GM18505 (cell line): ENCODE data around the gene VCAM1.
"Not testable (repeated sequence)": the region's sequence is repeated elsewhere in the genome, so short reads cannot be mapped to it uniquely, and the experiment has no call there.

Experiments
- ATAC-seq: cut with Tn5 transposase; IDR thresholded peaks from one replicate; pipeline ENCODE4 v1.9.1; 2021; ENCODE audit not compliant: unreplicated experiment
- POLR2A ChIP-seq: IDR thresholded peaks from 4 replicates; pipeline ENCODE4 v1.6.1; 2011; ENCODE audit warnings: borderline replicate concordance; ENCODE audit not compliant: insufficient read depth, insufficient read length; ENCODE audit errors: extremely low read depth

VCAM1 gene

GRCh38 chr1:100719490-100719889, at the start of gene VCAM1:
VCAM1 (plus strand) TSS chr1:100719742; CDS start chr1:100719861, 119 bp downstream.
- TF ChIP-seq POLR2A, result no peak
- no peak for ATAC-seq

- no peak for ATAC-seq
- TF ChIP-seq POLR2A, result no peak
Observed at GRCh38 chr1:100670083-100670482, 49.5 kb upstream of the VCAM1 start.

- no peak for ATAC-seq
- TF ChIP-seq POLR2A, result no peak
Observed at GRCh38 chr1:100671601-100672000, 47.9 kb upstream of the VCAM1 start.

GRCh38 chr1:100683448-100684349, 35.8 kb upstream of the VCAM1 start:
- no peak for TF ChIP-seq POLR2A
- no peak for ATAC-seq

- ATAC-seq, result no peak
- no peak for TF ChIP-seq POLR2A
Observed at GRCh38 chr1:100699744-100700143, 19.8 kb upstream of the VCAM1 start.

GRCh38 chr1:100700586-100700985, 19.0 kb upstream of the VCAM1 start:
- TF ChIP-seq POLR2A, result no peak

GRCh38 chr1:100703052-100703451, 16.5 kb upstream of the VCAM1 start:
- TF ChIP-seq POLR2A, result no peak
- no peak for ATAC-seq

More at GRCh38 chr1:100700586-100700985, 19.0 kb upstream of the VCAM1 start:
- no peak for ATAC-seq

GRCh38 chr1:100703716-100704115, 15.8 kb upstream of the VCAM1 start:
- no peak for ATAC-seq

GRCh38 chr1:100704473-100704872, 15.1 kb upstream of the VCAM1 start:
- TF ChIP-seq POLR2A, result no peak
- no peak for ATAC-seq

More at GRCh38 chr1:100703716-100704115, 15.8 kb upstream of the VCAM1 start:
- no peak for TF ChIP-seq POLR2A

GRCh38 chr1:100706296-100706695, 13.2 kb upstream of the VCAM1 start:
- ATAC-seq, result no peak
- no peak for TF ChIP-seq POLR2A

GRCh38 chr1:100706856-100707255, 12.7 kb upstream of the VCAM1 start:
- no peak for ATAC-seq
- TF ChIP-seq POLR2A, result no peak

- TF ChIP-seq POLR2A, result no peak
- ATAC-seq, result no peak
Observed at GRCh38 chr1:100708476-100709062, 11.0 kb upstream of the VCAM1 start.

- ATAC-seq, result no peak
- no peak for TF ChIP-seq POLR2A
Observed at GRCh38 chr1:100710906-100711682, 8.4 kb upstream of the VCAM1 start.

- ATAC-seq, result not testable (repeated sequence)
Observed at GRCh38 chr1:100713027-100713426, 6.5 kb upstream of the VCAM1 start.
